Stomach (tissue), 9 donors: Measurements from ENCODE around the gene TMEM176B. TPM values are rescaled to one million over a fixed set of nuclear protein-coding genes. Genes with fewer than 3 reads are reported as not detected.

Source experiments
- DNase-seq, 2 donors: peaks; one replicate each; pipeline versions ENCODE4 v3.0.0 to v3.0.0-alpha.2; 2013 to 2019
- H3K27ac ChIP-seq, 5 donors: fragments of 200-600 bp in 4 of 5; sonication (generic) in 4 of 5; one replicate each; pipeline ENCODE4 v1.5.1; 2013 to 2019; ENCODE audit warnings: mild to moderate bottlenecking in 1 of 5, moderate library complexity in 1 of 5
- H3K27me3 ChIP-seq, 3 donors: fragments of 200-600 bp; sonication (generic); one replicate each; pipeline ENCODE4 v1.5.1; 2017 to 2019; ENCODE audit warnings: mixed run types in 1 of 3
- H3K36me3 ChIP-seq, 4 donors: fragments of 200-600 bp; sonication (generic); 1 replicate in 3 of 4; 2 replicates in 1 of 4; pipeline ENCODE4 v1.5.1; 2016 to 2019
- H3K4me1 ChIP-seq, 4 donors: fragments of 200-600 bp; sonication (generic); one replicate each; pipeline ENCODE4 v1.5.1; 2016 to 2019
- H3K4me3 ChIP-seq, 4 donors: fragments of 200-600 bp; sonication (generic) in 3 of 4; one replicate each; pipeline ENCODE4 v1.5.1; 2016 to 2019; ENCODE audit warnings: mild to moderate bottlenecking in 1 of 4
- H3K9me3 ChIP-seq, 4 donors: fragments of 200-600 bp; sonication (generic); one replicate each; pipeline ENCODE4 v1.5.1; 2016 to 2019
- CTCF ChIP-seq, 7 experiments: fragments of 450-650 bp in 4 of 7; fragments of 200-600 bp in 3 of 7; sonication (generic) in 3 of 7; IDR thresholded peaks; one replicate each; pipeline ENCODE4 v1.5.1; 2016 to 2019; ENCODE audit warnings: antibody characterized with exemption in 7 of 7, control low read depth in 2 of 7, mild to moderate bottlenecking in 1 of 7
- EP300 ChIP-seq: sonication (generic); formaldehyde crosslinking; IDR thresholded peaks from one replicate; pipeline ENCODE4 v1.6.1; 2017; ENCODE audit warnings: antibody characterized with exemption
- POLR2A ChIP-seq, 4 donors: fragments of 450-650 bp; IDR thresholded peaks; one replicate each; pipeline ENCODE4 v1.6.1; 2016; ENCODE audit warnings: antibody characterized with exemption in 4 of 4, control low read depth in 2 of 4, mild to moderate bottlenecking in 1 of 4, moderate library complexity in 1 of 4
- POLR2AphosphoS5 ChIP-seq, 3 donors: sonication (generic); formaldehyde crosslinking; IDR thresholded peaks; one replicate each; pipeline ENCODE4 v1.6.1; 2016; ENCODE audit warnings: antibody characterized with exemption in 3 of 3
- WGBS, 5 donors: extraction: QIAGEN DNeasy Blood & Tissue Kit in 3 of 5; methylation state at CpG; one replicate each; pipeline versions ENCODE4 v1.1.5 to v1.1.7; 2013 to 2018; 5-methylcytosine and 5-hydroxymethylcytosine counted together
- intact Hi-C: fragments of 100-400 bp; cut with DNase I; formaldehyde crosslinking; loops from one replicate; pipeline ENCODE4 v1.15.1; 2023; ENCODE audit warnings: low total_unique reads
- polyA plus RNA-seq, 3 donors: library from polyadenylated mRNA; stranded (reverse); fragments of 200-250 nt; gene quantifications; one replicate each; pipeline ENCODE4 v1.2.3, GENCODE V29; 2013
- total RNA-seq, 5 donors: library from RNA; depleted of rRNA; stranded (reverse); fragments of >200 nt; gene quantifications; one replicate each; pipeline versions ENCODE4 v1.1.0 to v1.2.3, GENCODE V29; 2014 to 2016
- donor health status: healthy with polysubstance abuse.
- donor health status: Bipolar disorder and iron deficiency.
- donor health status: healthy.

Gene TMEM176B
- total and polyA plus RNA-seq, 8 donors = 29.4 to 157 (median 88.8) TPM

- Histone ChIP-seq H3K4me3 (no peak overlapping the region), H3K4me1 (peaks cover 0 to 9% (median 0%) of the 10 kb centered on the region in 4 donors), H3K27ac (no peak overlapping the region), H3K27me3 (peaks cover 0 to 15% (median 0%) of the 10 kb centered on the region in 3 donors), H3K9me3 (peaks cover 6 to 22% (median 19%) of the 10 kb centered on the region in 4 donors), H3K36me3 (peaks cover 0 to 30% (median 22%) of the 10 kb centered on the region in 4 donors)
- no peak for DNase-seq
- WGBS, 5 donors = 63 to 94% (median 83%) methylated on average over 2 of the region's 2 CpGs
- TF ChIP-seq EP300 (no peak), POLR2A (IDR thresholded peaks at IDR 0.05) (no peak), CTCF (IDR thresholded peaks at IDR 0.05) (no peak), POLR2AphosphoS5 (IDR thresholded peaks at IDR 0.05) (no peak)
- intact Hi-C loops = no loop called here
These were observed 6.7 kb upstream of the TMEM176B start for GRCh38 chr7:150806863-150807262.

GRCh38 chr7:150806454-150806853, 6.3 kb upstream of the TMEM176B start:
- H3K27me3 ChIP-seq = peaks cover 0 to 19% (median 2%) of the 10 kb centered on the region in 3 donors
- H3K27ac ChIP-seq = no peak overlapping the region
- peaks cover 6 to 22% (median 19%) of the 10 kb centered on the region in 4 donors for H3K9me3 ChIP-seq
- no peak for DNase-seq
- H3K4me3 ChIP-seq = no peak overlapping the region
- TF ChIP-seq EP300 (no peak), POLR2A (IDR thresholded peaks at IDR 0.05) (no peak), POLR2AphosphoS5 (IDR thresholded peaks at IDR 0.05) (no peak), CTCF (IDR thresholded peaks at IDR 0.05) (no peak)
- H3K4me1 ChIP-seq = peaks cover 0 to 10% (median 2%) of the 10 kb centered on the region in 4 donors
- 95 to 98% (median 97%) methylated on average over 3 of the region's 3 CpGs for WGBS, 5 donors
- intact Hi-C loops = no loop called here
- peaks cover 0 to 30% (median 22%) of the 10 kb centered on the region in 4 donors for H3K36me3 ChIP-seq

- no peak overlapping the region for H3K27ac ChIP-seq
- H3K27me3 ChIP-seq = peaks cover 0 to 25% (median 8%) of the 10 kb centered on the region in 3 donors
- H3K9me3 ChIP-seq = peaks cover 6 to 22% (median 19%) of the 10 kb centered on the region in 4 donors
- no peak for DNase-seq
- H3K36me3 ChIP-seq = peaks cover 0 to 30% (median 22%) of the 10 kb centered on the region in 4 donors
- peaks cover 0 to 13% (median 5%) of the 10 kb centered on the region in 4 donors for H3K4me1 ChIP-seq
- no peak overlapping the region for H3K4me3 ChIP-seq
- TF ChIP-seq POLR2AphosphoS5 (IDR thresholded peaks at IDR 0.05) (no peak), POLR2A (IDR thresholded peaks at IDR 0.05) (no peak), CTCF (IDR thresholded peaks at IDR 0.05) (no peak), EP300 (no peak)
- intact Hi-C loops = no loop called here
These were observed 5.7 kb upstream of the TMEM176B start for GRCh38 chr7:150805864-150806263.

- intact Hi-C loops = no loop called here
- no peak for TF ChIP-seq CTCF (IDR thresholded peaks at IDR 0.05)
- no peak for TF ChIP-seq POLR2A (IDR thresholded peaks at IDR 0.05)
- no peak for TF ChIP-seq EP300
- TF ChIP-seq POLR2AphosphoS5 (IDR thresholded peaks at IDR 0.05) = no peak
- peaks cover 5 to 36% (median 18%) of the 10 kb centered on the region in 3 donors for H3K27me3 ChIP-seq
- whole genome bisulfite sequencing, 5 donors = 89 to 90% (median 90%) methylated on average over 5 of the region's 5 CpGs
- H3K4me1 ChIP-seq = peaks cover 10 to 24% (median 16%) of the 10 kb centered on the region in 4 donors
- H3K9me3 ChIP-seq = peaks cover 6 to 22% (median 19%) of the 10 kb centered on the region in 4 donors
- no peak overlapping the region for H3K27ac ChIP-seq
- H3K36me3 ChIP-seq = peaks cover 0 to 30% (median 22%) of the 10 kb centered on the region in 4 donors
- H3K4me3 ChIP-seq = no peak overlapping the region
- no peak for DNase-seq
These were observed 4.6 kb upstream of the TMEM176B start for GRCh38 chr7:150804802-150805201.
